Esophagus squamous epithelium (tissue), 5 donors: ENCODE data around the gene PNCK. TPM values are rescaled to one million over a fixed set of nuclear protein-coding genes. Genes with fewer than 3 reads are reported as not detected.

ENCODE experiments used
- DNase-seq: peaks from one replicate; lab custom pipeline; 2025; lab: John Stamatoyannopoulos, UW
- H3K27ac ChIP-seq, 4 donors: fragments of 200-600 bp; sonication (generic); one replicate each; pipeline ENCODE4 v1.5.1; 2016 to 2019; ENCODE audit warnings: mild to moderate bottlenecking in 1 of 4
- H3K27me3 ChIP-seq, 4 donors: fragments of 200-600 bp; sonication (generic); 1 replicate in 3 of 4; 2 replicates in 1 of 4; pipeline versions ENCODE4 v1.5.1 to v1.6.0; 2017 to 2021; ENCODE audit warnings: antibody characterized with exemption in 1 of 4
- H3K36me3 ChIP-seq, 3 donors: fragments of 200-600 bp; sonication (generic); one replicate each; pipeline ENCODE4 v1.5.1; 2016 to 2019
- H3K4me1 ChIP-seq, 3 donors: fragments of 200-600 bp; sonication (generic); one replicate each; pipeline ENCODE4 v1.5.1; 2017 to 2019
- H3K4me3 ChIP-seq, 4 donors: fragments of 200-600 bp; sonication (generic); 1 replicate in 3 of 4; 2 replicates in 1 of 4; pipeline ENCODE4 v1.5.1; 2016 to 2019; ENCODE audit warnings: mild to moderate bottlenecking in 2 of 4, moderate library complexity in 1 of 4
- H3K9me3 ChIP-seq, 3 donors: fragments of 200-600 bp; sonication (generic); one replicate each; pipeline ENCODE4 v1.5.1; 2016 to 2019
- CTCF ChIP-seq, 6 experiments: fragments of 450-650 bp in 4 of 6; fragments of 200-600 bp in 2 of 6; sonication (generic) in 2 of 6; IDR thresholded peaks; one replicate each; pipeline ENCODE4 v1.5.1; 2016 to 2019; ENCODE audit warnings: antibody characterized with exemption in 6 of 6, mild to moderate bottlenecking in 4 of 6, moderate library complexity in 4 of 6
- POLR2A ChIP-seq, 4 donors: fragments of 450-650 bp; IDR thresholded peaks; one replicate each; pipeline ENCODE4 v1.6.1; 2017; ENCODE audit warnings: antibody characterized with exemption in 4 of 4, mild to moderate bottlenecking in 4 of 4, moderate library complexity in 3 of 4
- WGBS, 2 donors: methylation state at CpG; one replicate each; pipeline ENCODE4 v1.1.5; 2018; 5-methylcytosine and 5-hydroxymethylcytosine counted together
- intact Hi-C: fragments of 100-400 bp; cut with DNase I; formaldehyde crosslinking; loops from one replicate; pipeline ENCODE4 v1.15.0; 2022
- total RNA-seq, 4 donors: library from RNA; depleted of rRNA; stranded (reverse); fragments of >200 nt; gene quantifications; one replicate each; pipeline ENCODE4 v1.1.0, GENCODE V29; 2016
- donor health status: DM: yes; HTN: yes; CAD: no.

The PNCK gene
- total RNA-seq, 4 donors from 2014 or later, result 0.82 to 5.7 (median 1.5) TPM; not detected in 1

GRCh38 chrX:153689654-153690465 lies 16.2 kb upstream of the PNCK start:
- H3K9me3 ChIP-seq, result no peaks in the 10 kb centered on the region
- no peak for TF ChIP-seq POLR2A (IDR thresholded peaks at IDR 0.05)
- no peak for TF ChIP-seq CTCF (IDR thresholded peaks at IDR 0.05)
- H3K27me3 ChIP-seq, result no peaks in the 10 kb centered on the region
- intact Hi-C loops, result no loop called here
- WGBS, 2 donors, result 69% methylated on average over 12 of the region's 19 CpGs; no CpG with 5 or more reads in 1 of the 2 donors
- peaks cover 5 to 70% (median 11%) of the 10 kb centered on the region in 3 donors for H3K4me1 ChIP-seq
- no peaks in the 10 kb centered on the region for H3K36me3 ChIP-seq
- peak overlapping the region; percentile 37 to 66 (median 50) for H3K4me3 ChIP-seq
- DNase-seq, result no peak
- H3K27ac ChIP-seq, result peak overlapping the region; percentile 14 to 79 (median 64)

DNA sequence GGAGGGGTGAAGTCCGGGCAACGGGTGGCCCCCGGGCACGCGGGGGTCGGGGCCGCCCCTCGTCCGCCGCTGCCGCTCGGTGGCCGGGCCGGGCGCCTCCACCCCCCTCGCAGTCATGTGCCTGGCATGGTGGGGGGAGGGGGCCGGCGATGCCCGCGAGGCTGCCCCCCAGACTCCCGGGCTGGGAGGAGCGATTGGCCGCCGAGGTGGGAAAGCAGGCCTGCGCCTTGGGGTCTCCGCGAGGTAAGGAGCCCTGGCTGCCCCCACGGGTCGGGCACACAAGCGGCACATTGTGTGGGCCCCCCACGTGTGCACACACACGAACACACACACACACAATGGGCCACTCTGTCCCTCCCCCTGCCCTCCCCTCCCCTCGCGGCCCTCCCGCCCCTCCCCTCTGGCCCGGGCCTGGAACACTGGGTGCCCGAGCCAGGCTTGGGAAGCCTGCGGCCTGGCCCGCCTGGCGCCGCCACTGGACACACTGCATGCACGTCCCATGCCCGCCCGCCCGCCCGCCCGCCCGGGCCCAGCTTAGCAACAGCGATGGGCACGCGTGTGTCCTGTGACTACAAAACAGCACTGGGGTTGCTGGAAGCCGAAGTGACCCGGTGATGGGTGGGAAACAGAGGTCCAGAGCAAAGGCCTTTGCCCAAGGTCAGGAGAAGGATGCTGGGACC lies 15.4 kb upstream of the PNCK start:
- Histone ChIP-seq H3K4me3 (peak overlapping the region; percentile 37 to 66 (median 50)), H3K27ac (peak overlapping the region; percentile 53 to 82 (median 77)), H3K4me1 (peaks cover 5 to 62% (median 8%) of the 10 kb centered on the region in 3 donors)

GRCh38 chrX:153688506-153688905 lies 14.9 kb upstream of the PNCK start:
- Histone ChIP-seq H3K27ac (peak overlapping the region in 3 of 4 donors; percentile 75 to 82 (median 79)), H3K4me1 (peaks cover 5 to 56% (median 8%) of the 10 kb centered on the region in 3 donors)
- no CpG with 5 or more reads among the region's 57 CpGs for WGBS, 2 donors

More for the DNA sequence above, 15.4 kb upstream of the PNCK start:
- intact Hi-C loops, result no loop called here
- no peaks in the 10 kb centered on the region for H3K27me3 ChIP-seq
- DNase-seq, result no peak
- 90% methylated on average over 2 of the region's 53 CpGs; no CpG with 5 or more reads in 1 of the 2 donors for WGBS, 2 donors
- no peaks in the 10 kb centered on the region for H3K9me3 ChIP-seq
- no peaks in the 10 kb centered on the region for H3K36me3 ChIP-seq
- TF ChIP-seq CTCF (IDR thresholded peaks at IDR 0.05), result no peak
- no peak for TF ChIP-seq POLR2A (IDR thresholded peaks at IDR 0.05)

DNA sequence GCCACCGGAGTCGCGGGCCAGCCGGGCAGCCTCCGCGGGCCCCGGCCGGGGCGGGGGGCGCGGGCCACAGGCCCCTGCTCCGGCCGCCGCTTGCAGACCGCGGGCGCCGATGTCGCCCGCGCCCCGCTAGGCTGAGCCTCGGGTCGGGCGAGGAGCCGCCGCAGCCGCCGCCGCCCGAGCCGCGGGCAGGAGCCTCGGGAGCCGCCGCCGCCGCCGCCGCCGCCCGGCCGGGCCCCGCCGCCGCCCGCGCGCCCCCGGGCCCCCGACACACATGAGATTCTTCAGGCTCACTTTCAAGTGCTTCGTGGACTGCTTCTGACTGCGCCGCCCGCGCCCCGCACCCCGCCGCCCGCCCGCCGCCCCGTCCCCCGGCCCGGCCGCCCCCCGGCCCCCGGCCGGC lies 14.5 kb upstream of the PNCK start:
- intact Hi-C loops, result no loop called here
- Histone ChIP-seq H3K27me3 (no peaks in the 10 kb centered on the region), H3K9me3 (no peaks in the 10 kb centered on the region), H3K27ac (peak overlapping the region in 3 of 4 donors; percentile 56 to 82 (median 66)), H3K36me3 (no peaks in the 10 kb centered on the region), H3K4me3 (peak overlapping the region in 2 of 4 donors; percentile 57 to 66), H3K4me1 (peaks cover 2 to 52% (median 8%) of the 10 kb centered on the region in 3 donors)
- no peak for DNase-seq
- no CpG with 5 or more reads among the region's 69 CpGs for WGBS, 2 donors
- TF ChIP-seq POLR2A (IDR thresholded peaks at IDR 0.05), result no peak
- no peak for TF ChIP-seq CTCF (IDR thresholded peaks at IDR 0.05)

More at GRCh38 chrX:153688506-153688905, 14.9 kb upstream of the PNCK start:
- TF ChIP-seq POLR2A (IDR thresholded peaks at IDR 0.05), result no peak
- TF ChIP-seq CTCF (IDR thresholded peaks at IDR 0.05), result no peak
- no peaks in the 10 kb centered on the region for H3K27me3 ChIP-seq
- H3K36me3 ChIP-seq, result no peaks in the 10 kb centered on the region
- intact Hi-C loops, result no loop called here
- no peak for DNase-seq
- peak overlapping the region; percentile 37 to 66 (median 50) for H3K4me3 ChIP-seq
- no peaks in the 10 kb centered on the region for H3K9me3 ChIP-seq
